Hematopoietic multipotent progenitor cell treated with erythropoietin and hydrocortisone succinate and interleukin-3 and kit ligand, for 17 days (in vitro differentiated cells): ENCODE results near the gene SLC35B2.

Source experiments
- DNase-seq: peaks from one replicate; pipeline ENCODE4 v3.0.0-alpha.2; 2015; ENCODE audit warnings: low spot score

SLC35B2 gene

GRCh38 chr6:44267252-44267651, 9.9 kb upstream of the SLC35B2 start:
- no peak for DNase-seq

- no peak for DNase-seq
These were observed 9.0 kb upstream of the SLC35B2 start for GRCh38 chr6:44266347-44266746.

- no peak for DNase-seq
These were observed 8.4 kb upstream of the SLC35B2 start for GRCh38 chr6:44265722-44266233.

GRCh38 chr6:44265007-44265721, 7.8 kb upstream of the SLC35B2 start, which contains the start of gene NFKBIE:
NFKBIE (minus strand) TSS chr6:44265551; CDS start chr6:44265346, 205 bp downstream.
- peak; percentile 81 for DNase-seq

- DNase-seq, result no peak
These were observed 7.1 kb upstream of the SLC35B2 start for GRCh38 chr6:44264154-44265006.

- no peak for DNase-seq
These were observed 6.2 kb upstream of the SLC35B2 start for GRCh38 chr6:44263354-44264100.

GRCh38 chr6:44262467-44263353, 5.4 kb upstream of the SLC35B2 start:
- no peak for DNase-seq

GRCh38 chr6:44261581-44261980, 4.3 kb upstream of the SLC35B2 start:
- no peak for DNase-seq

- no peak for DNase-seq
These were observed 3.3 kb upstream of the SLC35B2 start for GRCh38 chr6:44260451-44261297.

GRCh38 chr6:44260011-44260410, 2.7 kb upstream of the SLC35B2 start:
- DNase-seq, result no peak

- DNase-seq, result no peak
These were observed 1.6 kb upstream of the SLC35B2 start for GRCh38 chr6:44258921-44259320.

GRCh38 chr6:44258325-44258863, 1.1 kb upstream of the SLC35B2 start:
- DNase-seq, result no peak

GRCh38 chr6:44257753-44258324, 511 bp upstream of the SLC35B2 start:
- peak; percentile 7 for DNase-seq

GRCh38 chr6:44256775-44257024, 628 bp downstream of the SLC35B2 start:
- no peak for DNase-seq

- no peak for DNase-seq
These were observed 1.2 kb downstream of the SLC35B2 start for GRCh38 chr6:44255871-44256774.

- no peak for DNase-seq
These were observed 2.1 kb downstream of the SLC35B2 start for GRCh38 chr6:44255105-44255808.

GRCh38 chr6:44254191-44255104, 2.9 kb downstream of the SLC35B2 start:
- no peak for DNase-seq
